SK-N-SH treated with all-trans-retinoic acid at 6 μM for 48 hours (cell line): ENCODE measurements around the gene CAST.

Experiments used
- ZNF565 ChIP-seq: fragments of 450-650 bp; formaldehyde crosslinking; conservative IDR thresholded peaks from 2 replicates; pipeline ENCODE4 v1.5.0; 2020; ENCODE audit warnings: low read depth, mild to moderate bottlenecking, moderate library complexity
- TF ChIP-seq, protein P1 (sequence below): fragments of 250-450 bp; sonication (Bioruptor Pico); IDR thresholded peaks from 2 replicates; pipeline ENCODE4 v1.5.1; 2021; ENCODE audit warnings: mild to moderate bottlenecking, moderate library complexity

DNA sequence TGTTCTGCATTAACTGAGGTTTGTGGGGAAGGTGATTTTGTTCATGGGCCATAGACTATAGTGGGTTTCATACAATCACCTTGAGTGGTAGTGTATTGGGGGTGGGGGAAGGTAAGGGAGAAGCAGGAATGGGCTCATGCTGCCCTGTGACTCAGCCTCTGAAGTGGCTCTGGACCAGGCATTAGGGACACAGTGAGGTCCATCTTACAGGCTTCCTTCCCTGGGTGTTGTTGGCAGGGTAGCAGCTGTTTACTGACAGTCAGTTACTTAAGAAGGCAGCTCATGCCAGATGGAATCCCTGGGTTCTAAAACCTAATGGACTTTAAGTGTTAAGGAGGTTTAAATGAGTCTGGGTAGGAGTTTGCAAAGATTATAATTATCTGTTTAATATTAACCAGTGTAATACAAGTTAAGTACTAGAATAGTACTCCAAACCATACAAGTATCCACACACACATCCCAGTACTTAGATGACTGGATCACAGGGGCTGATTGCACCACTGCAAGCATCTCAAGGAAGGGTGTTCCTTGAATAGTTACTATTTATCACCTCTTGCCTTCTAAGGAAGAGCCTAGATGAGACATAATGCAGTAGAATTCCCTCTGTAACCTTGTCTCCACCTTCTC, 59.3 kb downstream of the CAST start:
- TF ChIP-seq, protein P1, sequence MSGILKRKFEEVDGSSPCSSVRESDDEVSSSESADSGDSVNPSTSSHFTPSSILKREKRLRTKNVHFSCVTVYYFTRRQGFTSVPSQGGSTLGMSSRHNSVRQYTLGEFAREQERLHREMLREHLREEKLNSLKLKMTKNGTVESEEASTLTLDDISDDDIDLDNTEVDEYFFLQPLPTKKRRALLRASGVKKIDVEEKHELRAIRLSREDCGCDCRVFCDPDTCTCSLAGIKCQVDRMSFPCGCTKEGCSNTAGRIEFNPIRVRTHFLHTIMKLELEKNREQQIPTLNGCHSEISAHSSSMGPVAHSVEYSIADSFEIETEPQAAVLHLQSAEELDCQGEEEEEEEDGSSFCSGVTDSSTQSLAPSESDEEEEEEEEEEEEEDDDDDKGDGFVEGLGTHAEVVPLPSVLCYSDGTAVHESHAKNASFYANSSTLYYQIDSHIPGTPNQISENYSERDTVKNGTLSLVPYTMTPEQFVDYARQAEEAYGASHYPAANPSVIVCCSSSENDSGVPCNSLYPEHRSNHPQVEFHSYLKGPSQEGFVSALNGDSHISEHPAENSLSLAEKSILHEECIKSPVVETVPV (CRISPR knock-in tag), result no peak
- no peak for TF ChIP-seq ZNF565 (CRISPR knock-in tag)
